ENCODE measurements around the gene HERC6. TPM values are rescaled to one million over a fixed set of nuclear protein-coding genes. Genes with fewer than 3 reads are reported as not detected.
"Not testable (repeated sequence)": the region's sequence is repeated elsewhere in the genome, so short reads cannot be mapped to it uniquely, and the experiment has no call there.

HERC6 gene
- total RNA-seq, 1 donor, result 4.9 TPM

DNA sequence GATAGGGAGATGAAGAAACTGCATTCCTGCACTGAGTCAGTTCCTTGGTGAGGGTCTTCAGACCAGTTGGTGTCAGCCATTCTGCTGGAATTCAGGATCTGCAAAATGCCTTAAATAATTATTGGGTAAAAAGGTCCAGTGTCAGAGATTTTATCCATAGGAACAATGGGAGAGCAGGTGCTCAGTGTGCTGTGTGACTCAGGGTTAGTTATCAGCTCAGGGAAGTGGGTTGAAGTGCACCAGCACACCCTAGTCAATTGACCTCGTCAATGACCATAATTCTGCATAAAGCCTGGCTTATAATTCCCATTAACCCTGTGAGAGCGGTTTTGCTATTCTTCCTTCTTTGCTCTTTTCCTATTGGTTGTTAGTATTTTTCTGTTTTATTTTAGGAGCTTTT, 37.3 kb downstream of the HERC6 start:
- no peak overlapping the region for H3K4me3 ChIP-seq (ENCODE audit: low read depth, low read length)
- DNase-seq (ENCODE audit: low read depth), result no peak
- TF ChIP-seq, protein P1, sequence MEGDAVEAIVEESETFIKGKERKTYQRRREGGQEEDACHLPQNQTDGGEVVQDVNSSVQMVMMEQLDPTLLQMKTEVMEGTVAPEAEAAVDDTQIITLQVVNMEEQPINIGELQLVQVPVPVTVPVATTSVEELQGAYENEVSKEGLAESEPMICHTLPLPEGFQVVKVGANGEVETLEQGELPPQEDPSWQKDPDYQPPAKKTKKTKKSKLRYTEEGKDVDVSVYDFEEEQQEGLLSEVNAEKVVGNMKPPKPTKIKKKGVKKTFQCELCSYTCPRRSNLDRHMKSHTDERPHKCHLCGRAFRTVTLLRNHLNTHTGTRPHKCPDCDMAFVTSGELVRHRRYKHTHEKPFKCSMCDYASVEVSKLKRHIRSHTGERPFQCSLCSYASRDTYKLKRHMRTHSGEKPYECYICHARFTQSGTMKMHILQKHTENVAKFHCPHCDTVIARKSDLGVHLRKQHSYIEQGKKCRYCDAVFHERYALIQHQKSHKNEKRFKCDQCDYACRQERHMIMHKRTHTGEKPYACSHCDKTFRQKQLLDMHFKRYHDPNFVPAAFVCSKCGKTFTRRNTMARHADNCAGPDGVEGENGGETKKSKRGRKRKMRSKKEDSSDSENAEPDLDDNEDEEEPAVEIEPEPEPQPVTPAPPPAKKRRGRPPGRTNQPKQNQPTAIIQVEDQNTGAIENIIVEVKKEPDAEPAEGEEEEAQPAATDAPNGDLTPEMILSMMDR (IDR thresholded peaks at IDR 0.05; ENCODE audit: insufficient read depth, low read length), result no peak

DNA sequence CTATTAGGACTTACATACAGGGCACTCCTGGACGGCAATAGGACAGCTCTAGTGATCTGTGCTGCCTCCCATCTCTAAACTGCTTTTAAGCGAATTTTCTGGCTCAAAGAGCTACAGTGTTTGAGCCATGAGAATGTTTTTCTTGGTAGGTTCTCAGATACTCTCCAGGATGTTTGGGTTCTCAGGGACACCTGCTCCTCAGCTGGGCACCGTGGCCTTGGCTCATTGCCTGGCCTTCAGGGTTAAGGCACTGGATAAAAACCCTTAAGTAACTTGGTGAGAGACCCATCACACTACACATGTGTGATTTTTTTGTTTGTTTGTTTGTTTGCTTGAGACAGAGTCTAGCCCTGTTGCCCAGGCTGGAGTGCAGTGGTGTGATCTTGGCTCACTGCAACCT, 39.8 kb downstream of the HERC6 start:
- no peak for DNase-seq (ENCODE audit: low read depth)
- TF ChIP-seq, protein P1 (IDR thresholded peaks at IDR 0.05; ENCODE audit: insufficient read depth, low read length), result no peak
- no peak overlapping the region for H3K4me3 ChIP-seq (ENCODE audit: low read depth, low read length)

DNA sequence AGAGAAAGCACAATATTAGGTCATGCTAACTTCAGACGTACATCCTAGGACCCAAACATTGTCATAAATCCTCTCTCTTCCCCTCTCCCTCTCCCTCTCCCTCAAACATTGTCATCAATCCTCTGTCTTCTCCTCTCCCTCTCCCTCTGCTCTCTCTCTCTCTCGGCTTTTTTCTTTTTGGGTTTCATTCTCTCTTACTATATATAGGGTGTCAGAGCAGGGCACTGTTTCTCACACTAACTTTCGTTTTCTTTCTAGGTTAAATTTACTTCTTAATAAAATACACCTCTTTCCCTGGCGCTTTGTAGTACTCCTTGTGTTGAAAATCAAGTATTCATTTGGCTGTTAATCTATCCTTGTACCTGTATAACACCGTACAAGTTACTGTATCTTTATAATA, 41.2 kb downstream of the HERC6 start:
- H3K4me3 ChIP-seq (ENCODE audit: low read depth, low read length), result no peak overlapping the region
- TF ChIP-seq, protein P1 (IDR thresholded peaks at IDR 0.05; ENCODE audit: insufficient read depth, low read length), result no peak
- DNase-seq (ENCODE audit: low read depth), result no peak

DNA sequence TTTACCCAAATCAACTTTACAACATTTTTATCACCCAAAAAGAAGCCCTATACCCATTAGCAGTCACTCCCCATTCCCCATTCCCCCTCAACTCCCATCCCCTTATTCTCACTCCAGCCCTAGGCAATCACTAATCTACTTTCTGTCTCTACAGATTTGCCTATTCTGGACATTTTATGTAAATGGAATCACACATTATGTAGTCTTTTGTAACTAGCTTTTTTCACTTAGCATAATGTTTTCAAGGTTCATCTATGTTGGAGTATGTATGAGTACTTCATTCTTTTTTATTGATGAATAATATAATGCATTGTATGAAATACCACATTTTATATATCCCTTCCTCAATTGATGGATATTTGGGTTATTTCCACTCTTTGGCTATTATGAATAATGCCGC, 42.2 kb downstream of the HERC6 start:
- H3K4me3 ChIP-seq (ENCODE audit: low read depth, low read length), result no peak overlapping the region
- TF ChIP-seq, protein P1 (IDR thresholded peaks at IDR 0.05; ENCODE audit: insufficient read depth, low read length), result no peak
- no peak for DNase-seq (ENCODE audit: low read depth)

DNA sequence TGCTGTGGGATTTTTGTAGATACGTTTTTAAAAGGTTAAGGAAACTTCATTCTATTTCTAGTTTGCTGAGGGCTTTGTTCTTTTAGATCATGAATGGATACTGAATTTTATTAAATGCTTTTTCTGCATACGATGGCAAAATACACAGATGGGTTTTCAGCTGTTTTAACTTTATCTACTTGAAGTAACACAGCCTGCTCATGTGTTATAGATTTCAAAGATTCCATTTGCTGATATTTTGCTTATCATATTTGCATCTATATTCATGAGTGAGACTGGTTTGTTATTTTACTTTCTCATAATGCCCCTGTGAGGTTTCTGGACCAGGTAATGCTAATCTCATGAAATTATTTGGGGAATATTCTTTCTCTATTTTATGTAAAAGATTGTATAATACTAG, 43.8 kb downstream of the HERC6 start:
- TF ChIP-seq, protein P1 (IDR thresholded peaks at IDR 0.05; ENCODE audit: insufficient read depth, low read length), result no peak
- no peak overlapping the region for H3K4me3 ChIP-seq (ENCODE audit: low read depth, low read length)
- DNase-seq (ENCODE audit: low read depth), result no peak

DNA sequence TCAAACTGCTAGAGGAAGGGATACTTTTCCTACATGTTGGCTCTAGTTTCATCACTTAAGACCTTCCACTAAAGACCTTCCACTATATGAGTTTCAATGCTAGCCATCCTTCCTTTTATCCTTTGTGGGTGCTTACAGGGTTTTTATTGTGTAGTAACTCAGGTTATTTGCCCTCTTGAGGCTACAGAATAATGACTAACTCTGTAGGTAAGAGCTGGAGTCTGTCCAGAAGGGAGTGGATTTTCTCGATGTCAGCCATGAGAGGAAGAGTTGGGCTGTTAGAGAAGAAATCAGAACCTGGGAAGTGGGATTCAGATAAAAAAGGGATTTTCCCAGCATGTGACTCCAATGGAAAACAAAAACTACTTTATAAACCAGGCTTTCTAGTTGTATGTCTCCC, 50.7 kb downstream of the HERC6 start:
- TF ChIP-seq, protein P1 (IDR thresholded peaks at IDR 0.05; ENCODE audit: insufficient read depth, low read length), result no peak
- H3K4me3 ChIP-seq (ENCODE audit: low read depth, low read length), result no peak overlapping the region

DNA sequence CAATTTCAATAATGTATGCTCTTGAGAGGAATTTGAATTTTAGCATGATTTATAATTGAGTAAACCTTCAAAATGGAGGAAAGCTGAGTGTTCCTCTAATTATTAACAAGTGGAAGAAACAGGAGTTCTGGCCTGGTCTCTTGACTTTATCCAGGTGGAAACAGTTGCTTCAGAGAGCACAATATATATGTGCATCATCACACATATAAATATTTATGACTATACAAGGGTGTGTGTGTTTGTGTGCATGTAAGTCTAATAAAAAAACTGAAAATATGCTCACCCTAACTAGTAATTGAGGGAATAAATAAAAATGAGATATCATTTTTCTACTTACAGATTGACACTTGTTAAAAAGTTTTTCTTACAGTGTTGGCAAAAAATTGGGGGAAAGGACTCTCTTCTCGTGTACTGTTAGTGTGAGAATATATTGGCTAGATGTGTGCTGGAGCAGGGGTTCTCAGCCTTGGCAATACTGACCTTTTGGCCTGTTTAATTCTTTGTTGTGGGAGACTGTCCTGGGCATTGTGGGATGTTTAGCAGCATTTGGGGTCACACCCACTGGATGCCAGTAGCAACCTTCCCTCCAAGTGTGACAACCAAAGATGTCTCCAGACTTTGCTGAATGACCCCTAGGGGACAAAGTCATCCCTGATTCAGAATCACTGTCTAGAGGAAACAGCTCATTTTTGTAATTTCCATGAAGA, 57.5 kb downstream of the HERC6 start:
- H3K4me3 ChIP-seq (ENCODE audit: low read depth, low read length), result no peak overlapping the region
- no peak for DNase-seq (ENCODE audit: low read depth)
- TF ChIP-seq, protein P1 (IDR thresholded peaks at IDR 0.05; ENCODE audit: insufficient read depth, low read length), result no peak

More for the DNA sequence above, 50.7 kb downstream of the HERC6 start:
- no peak for DNase-seq (ENCODE audit: low read depth)

DNA sequence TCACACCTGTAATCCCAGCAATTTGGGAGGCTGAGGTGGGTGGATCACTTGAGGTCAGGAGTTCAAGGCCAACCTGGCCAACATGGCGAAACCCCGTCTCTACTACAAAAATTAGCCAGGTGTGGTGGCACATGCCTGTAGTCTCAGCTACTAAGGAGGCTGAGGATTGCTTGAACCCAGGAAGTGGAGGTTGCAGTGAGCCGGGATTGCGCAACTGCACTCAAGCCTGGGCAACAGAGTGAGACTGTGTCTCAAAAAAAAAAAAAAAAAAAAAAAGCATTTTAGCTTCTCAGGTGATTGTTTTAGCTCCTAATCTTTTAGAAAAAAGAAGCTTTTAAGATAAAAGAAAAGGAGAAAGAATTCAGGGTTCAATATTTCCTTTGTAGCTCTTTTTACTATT, 59.2 kb downstream of the HERC6 start:
- DNase-seq (ENCODE audit: low read depth), result not testable (repeated sequence)

More for the DNA sequence above, 59.2 kb downstream of the HERC6 start:
- not testable (repeated sequence) for H3K4me3 ChIP-seq (ENCODE audit: low read depth, low read length)
